Daoy (cell line): ENCODE data around the gene JUNB. TPM values are rescaled to one million over a fixed set of nuclear protein-coding genes. Genes with fewer than 3 reads are reported as not detected.

Experiments
- DNase-seq: peaks from one replicate; pipeline ENCODE4 v3.0.0-alpha.2; 2015; ENCODE audit warnings: low read depth
- total RNA-seq: library from RNA; depleted of rRNA; stranded (reverse); fragments of >200 nt; shearing (Covaris generic); gene quantifications from 2 replicates; pipeline ENCODE4 v1.2.3, GENCODE V29; 2014

The JUNB gene
- total RNA-seq, 1 experiment from 2014 or later: 66.6 TPM

DNA sequence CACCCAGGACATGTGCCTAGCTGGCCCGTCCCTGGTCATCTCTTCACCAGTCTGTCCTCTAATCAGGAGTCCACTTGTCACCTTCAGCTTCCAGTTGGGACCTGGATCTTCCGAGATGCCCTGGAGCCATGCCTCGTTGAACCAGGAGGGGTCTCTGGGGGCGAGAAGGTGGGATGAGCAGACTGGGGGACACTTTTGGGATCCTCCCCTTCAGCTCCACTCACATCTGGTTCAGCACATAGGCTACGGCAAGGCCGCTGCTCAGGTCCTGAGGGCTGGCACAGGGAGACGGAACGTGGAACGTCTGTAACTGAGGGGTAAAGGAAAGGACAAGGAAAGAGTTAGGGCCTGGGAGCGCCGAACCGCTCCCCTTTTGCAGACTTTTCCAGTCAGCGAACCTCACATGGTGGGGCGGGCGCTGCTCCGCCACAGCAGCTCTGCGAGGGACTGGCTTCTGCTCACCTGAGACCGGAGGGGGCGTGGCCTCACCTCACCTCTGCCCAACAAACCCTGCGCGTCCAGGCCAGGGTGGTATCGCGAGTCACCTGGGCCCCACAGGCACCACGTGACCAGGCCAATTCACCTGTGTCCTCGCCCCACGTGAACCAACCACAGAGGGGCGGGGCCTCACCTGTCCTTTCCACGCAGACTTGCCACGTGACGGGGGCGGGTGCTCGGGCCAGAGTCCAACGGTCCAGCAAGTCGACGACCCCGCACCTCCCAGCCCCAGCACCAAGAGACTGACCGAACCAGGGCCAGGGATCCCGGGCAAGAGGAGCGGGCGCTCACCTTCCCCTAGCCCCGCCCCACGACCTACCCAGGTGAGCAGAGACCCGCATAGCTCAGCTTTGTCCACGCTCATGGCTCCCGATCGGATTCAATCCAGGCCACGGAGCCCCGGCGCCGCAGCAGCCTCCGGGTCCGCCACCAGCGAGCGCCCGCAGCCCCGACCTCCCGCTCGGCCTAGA is 16.4 kb upstream of the JUNB start, which contains the start of gene HOOK2:
Gene HOOK2, minus strand, starts transcription at position 965 of the 968 bp plus-strand sequence. Its CDS starts 103 bp downstream, at position 862.
- DNase-seq: no peak

DNA sequence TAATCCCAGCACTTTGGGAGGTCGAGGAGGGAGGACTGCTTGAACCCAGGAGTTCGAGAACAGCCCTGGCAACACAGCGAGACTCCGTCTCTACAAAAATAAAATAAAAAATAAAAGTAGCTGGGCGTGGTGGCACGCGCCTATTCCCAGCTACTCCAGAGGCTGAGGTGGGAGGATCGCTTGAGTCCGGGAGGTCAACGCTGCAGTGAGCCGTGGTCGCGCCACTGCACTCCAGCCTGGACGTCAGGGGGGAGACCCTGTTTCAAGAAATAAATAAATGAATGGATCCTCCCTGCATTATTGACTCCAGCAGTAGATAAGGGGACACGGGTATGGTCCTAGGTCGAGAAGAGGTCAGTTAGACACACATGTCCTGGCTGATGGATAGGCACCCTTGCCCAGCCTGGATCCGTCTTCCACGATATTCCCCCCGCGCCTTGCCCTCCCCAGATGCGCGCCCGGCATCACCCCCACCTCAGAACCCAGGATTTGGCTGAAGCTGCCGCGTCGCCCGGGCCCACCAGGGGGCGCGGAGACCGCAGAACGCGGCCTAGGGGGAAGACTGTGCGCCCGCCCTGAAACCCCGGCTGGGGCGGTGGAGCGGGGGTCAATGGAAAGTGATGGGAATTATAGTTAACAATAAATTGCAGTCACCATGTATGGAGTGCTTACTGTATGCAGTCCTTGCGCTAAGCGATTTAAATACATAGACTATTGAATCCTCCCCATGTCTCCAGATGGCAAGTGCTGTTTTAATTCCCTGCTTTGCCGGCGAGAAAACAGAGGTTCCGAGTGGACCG is 13.9 kb upstream of the JUNB start:
- DNase-seq: peak; percentile 83

GRCh38 chr19:12778017-12778904 is 13.0 kb upstream of the JUNB start:
- DNase-seq: peak; percentile 84

- peak; percentile 41 for DNase-seq
These were observed 12.5 kb upstream of the JUNB start for GRCh38 chr19:12778905-12779161.

DNA sequence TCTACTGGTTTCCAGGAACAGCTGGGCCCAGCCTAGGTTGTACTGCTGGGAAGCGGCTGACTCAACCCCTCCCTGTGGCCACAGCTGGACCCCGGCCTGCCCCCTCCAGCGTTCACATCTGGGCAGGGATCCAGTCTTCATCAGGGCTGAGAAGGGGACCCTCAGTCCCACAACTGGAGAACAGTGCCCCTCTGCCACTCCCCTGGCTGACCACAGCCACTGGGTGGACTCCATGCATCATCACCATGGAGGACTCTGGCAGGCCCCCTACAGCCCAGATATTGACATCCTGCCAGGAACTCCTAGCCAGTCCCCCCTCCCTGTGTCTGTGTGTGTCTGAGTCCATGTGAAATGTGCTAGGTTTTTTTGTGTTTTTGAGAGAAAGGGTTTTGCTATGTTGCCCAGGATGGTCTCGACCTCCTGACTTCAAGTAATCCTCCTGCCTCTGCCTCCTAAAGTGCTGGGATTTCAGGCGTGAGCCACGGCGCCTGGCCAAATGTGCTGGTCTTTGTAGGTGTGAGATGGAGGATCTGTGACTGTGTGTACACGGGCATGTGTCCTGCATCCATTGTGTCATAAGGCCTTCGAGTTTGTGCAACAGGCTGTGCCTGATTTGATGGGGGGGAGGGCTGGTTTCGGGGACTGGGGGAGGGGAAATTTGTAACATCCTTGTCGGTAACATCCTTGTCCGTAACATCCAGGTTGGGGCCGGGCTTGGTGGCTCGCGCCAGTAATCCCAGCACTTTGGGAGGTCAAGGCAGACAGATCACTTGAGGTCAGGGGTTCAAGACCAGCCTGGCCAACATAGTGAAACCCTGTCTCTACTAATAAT is 11.9 kb upstream of the JUNB start:
- DNase-seq: peak; percentile 91

DNA sequence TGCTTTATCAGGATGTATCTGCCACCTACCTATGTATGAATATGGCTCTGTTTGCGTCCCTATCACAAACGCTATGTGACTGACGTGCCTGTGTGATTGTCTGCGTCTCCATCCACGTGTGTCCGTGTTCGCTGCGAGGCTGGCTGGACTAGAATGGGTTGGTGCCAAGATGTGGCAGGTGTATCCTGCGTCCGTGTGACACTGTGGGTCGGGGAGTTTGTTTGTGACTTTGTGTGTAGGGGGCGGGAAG is 9.2 kb upstream of the JUNB start:
- no peak for DNase-seq

DNA sequence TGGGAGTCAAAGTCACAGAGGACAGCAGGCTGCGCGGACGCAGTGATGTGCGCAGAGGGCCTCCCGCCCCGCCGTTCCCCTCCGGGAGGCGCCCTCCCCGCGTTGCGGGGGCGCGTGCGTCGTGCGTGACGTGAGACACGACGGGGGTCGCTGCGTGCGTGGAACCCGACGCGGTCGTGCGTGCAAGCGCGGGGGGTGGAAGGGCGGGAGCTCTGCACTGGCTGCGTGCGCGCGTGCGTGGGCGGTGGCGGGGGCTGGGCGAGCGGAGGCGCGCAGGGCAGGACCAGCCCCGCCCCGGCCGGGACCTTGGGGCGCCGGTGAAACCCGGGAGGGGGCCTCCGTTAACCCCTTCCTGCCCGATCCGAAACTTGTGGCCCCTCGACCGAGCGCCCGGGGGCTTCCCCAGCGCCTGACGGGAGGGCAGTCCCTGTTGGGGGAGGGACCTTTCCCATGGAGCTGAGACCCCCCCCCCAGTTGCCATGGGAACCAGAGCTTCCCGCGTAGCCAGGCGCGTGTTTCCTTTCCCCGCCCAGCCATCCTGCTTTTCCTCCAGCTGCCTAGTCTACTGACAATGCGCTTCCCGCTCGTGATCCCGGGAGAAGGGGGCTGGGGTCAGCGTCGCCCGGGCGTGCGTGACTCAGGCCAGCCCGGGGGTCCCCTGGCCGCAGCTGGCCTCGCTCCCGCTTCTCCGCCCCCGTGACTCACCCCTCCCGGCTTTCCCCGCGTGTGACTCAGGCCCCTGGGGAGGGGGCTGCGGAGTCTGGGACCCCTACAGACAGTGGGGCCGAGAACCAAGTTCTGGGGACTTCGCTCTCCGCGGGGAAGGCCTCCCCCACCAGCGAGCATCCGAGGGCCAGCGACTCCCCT is 8.6 kb upstream of the JUNB start:
- peak; percentile 89 for DNase-seq

GRCh38 chr19:12783291-12783848 is 7.9 kb upstream of the JUNB start:
- peak; percentile 50 for DNase-seq

GRCh38 chr19:12783849-12784393 is 7.4 kb upstream of the JUNB start:
- no peak for DNase-seq

DNA sequence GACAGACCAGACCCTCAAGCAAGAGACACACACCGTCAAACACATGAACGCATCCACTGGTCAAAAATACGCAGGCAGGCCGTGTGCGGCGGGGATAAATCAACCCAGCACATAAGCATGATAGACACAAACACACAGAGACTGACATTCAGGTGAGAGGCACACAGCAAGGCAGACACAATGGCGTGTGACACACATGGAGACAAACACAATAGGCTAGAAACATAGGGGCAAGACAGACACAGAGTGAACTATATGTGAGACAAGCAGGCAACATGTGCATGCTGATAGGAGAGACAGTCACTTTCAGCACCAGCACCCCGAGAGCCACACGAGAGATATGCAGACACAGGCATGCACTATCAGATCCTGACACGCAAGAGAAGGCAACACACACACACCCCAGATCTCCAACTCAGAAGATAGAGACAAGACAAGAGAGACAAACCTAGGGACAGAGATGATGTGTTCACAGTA is 6.9 kb upstream of the JUNB start:
- no peak for DNase-seq

DNA sequence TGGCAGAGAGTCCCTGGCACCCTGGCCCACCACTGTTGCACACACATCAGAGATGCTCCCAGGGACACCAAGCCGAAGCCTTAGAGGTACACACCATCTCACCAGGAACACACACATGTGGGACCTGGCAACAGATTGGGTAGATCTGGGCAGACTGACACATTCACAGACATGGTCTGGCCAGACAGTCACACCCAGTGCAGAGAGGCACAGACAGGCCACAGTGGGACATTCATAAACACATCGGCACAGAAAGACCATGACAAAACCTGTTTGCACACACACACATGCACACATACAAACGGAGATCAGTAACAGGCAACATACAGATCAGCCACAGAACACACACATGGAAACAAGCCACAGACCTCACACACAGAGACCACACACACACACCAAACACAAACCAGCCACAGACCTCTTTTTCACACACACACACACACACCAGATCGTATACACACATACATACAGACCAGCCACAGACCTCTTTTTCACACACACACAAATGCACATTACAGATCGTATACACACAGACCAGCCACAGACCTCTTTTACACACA is 6.3 kb upstream of the JUNB start:
- DNase-seq: no peak

GRCh38 chr19:12785431-12786031 is 5.8 kb upstream of the JUNB start:
- no peak for DNase-seq

DNA sequence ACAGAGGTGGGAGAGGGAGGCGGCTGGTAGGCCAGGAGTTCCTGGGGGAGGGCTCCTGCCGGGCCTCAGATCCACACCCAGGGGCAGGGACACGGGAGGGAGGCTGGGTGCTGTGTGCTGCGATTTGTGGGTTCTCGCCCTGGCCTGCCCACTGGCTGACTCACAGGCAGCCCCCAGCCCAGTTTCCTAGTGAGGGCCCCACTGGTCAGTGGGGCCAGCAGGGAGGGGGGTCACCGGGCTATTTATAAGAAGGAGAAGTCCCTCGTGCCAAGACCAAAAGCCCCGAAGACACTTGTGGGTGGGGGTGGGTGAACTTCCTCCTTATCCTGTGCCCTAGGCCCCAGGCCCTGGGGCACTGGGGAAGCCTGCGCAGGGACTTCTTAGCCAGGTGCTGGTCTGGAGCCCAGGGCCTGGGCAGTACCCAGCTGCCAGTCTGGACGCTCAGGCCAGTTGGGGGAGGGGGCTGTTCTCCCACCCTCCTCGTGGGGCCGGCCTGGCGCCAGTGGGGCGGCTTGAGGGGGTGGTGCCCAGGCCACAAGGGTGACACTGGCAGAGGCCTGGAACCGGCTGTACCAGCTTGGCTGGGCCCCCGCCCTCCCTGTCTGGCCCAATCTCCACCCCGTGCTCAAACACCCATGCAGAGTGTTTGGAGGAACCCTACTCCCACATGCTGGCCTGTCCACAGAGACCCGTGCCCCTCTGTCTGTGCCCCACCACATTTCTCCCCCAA is 5.0 kb upstream of the JUNB start:
- no peak for DNase-seq

DNA sequence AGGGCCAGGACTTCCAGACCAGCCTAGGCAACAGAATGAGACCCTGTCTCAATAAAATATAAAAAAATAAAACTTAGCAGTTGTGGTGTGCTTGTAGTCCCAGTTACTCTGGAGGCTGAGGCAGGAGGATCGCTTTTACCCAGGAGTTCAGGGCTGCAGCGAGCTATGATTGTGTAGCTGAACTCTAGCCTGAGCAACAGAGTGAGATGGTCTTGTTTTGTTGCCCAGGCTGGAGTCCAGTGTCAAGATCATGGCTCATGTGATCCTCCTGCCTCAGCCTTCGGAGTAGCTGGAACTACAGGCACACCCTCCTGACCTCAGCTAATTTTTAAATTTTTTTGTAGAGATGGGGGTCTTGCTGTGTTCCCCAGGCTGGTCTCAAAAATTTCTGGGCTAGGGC is 4.3 kb upstream of the JUNB start:
- DNase-seq: no peak

DNA sequence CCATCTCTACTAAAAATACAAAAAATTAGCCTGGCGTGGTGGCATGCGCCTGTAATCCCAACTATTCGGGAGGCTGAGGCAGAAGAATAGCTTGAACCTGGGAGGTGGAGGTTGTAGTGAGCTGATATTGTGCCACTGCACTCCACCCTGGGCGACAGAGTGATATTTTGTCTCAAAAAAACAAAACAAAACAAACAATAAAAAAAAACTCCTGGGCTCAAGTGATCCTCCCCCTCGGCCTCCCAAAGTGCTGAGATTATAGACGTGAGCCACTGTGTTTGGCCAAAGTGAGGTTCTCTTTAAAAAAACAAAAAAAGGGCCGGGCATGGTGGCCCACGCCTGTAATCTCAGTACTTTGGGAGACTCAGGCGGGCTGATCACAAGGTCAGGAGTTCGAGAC is 3.8 kb upstream of the JUNB start:
- DNase-seq: no peak

GRCh38 chr19:12788042-12788681 is 3.1 kb upstream of the JUNB start:
- DNase-seq: no peak

DNA sequence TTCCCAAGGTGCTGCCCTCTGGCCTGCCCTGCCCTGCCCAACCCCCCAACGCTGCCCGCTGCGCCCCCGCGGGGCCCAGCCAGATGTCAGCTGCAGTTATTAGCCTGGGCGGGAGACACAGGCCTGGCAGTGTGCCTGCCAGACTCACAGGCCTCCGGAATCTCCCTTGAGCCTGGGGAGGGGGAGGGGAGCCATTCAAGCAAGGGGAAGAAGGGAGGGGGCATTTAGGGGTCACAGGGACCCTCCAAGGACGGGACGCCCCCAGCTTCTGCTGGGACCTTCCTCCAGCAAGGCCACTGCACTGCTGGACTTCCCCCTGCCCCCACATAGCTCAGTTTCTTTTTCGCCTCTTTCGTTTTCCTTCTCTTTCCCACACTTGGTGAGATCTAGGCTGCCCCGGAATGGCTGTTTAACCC is 2.6 kb upstream of the JUNB start:
- peak; percentile 87 for DNase-seq
